ENCODE results near the gene MIS12.

MIS12 gene

GRCh38 chr17:5533486-5534315, 47.3 kb downstream of the MIS12 start:
- no peak for DNase-seq (ENCODE audit: low read depth in 2 of 2)

GRCh38 chr17:5535436-5535835, 49.1 kb downstream of the MIS12 start:
- no peak for DNase-seq (ENCODE audit: low read depth in 2 of 2)

GRCh38 chr17:5536866-5537650, 50.7 kb downstream of the MIS12 start:
- DNase-seq (ENCODE audit: low read depth in 2 of 2) = no peak

- DNase-seq (ENCODE audit: low read depth in 2 of 2) = no peak
These were observed 52.9 kb downstream of the MIS12 start for GRCh38 chr17:5539286-5539685.

- no peak for DNase-seq (ENCODE audit: low read depth in 2 of 2)
These were observed 54.0 kb downstream of the MIS12 start for GRCh38 chr17:5540321-5540720.

Measured in fibroblast of skin of left biceps (primary cell).